KMS-11 (cell line): ENCODE measurements around the gene MACROD2.

Source experiments
- H2AFZ ChIP-seq: fragments of 200-600 bp; sonication (generic); 2 replicates; pipeline ENCODE4 v1.6.1; 2016; ENCODE audit warnings: antibody characterized with exemption, mixed run types, low read depth
- H3K27ac ChIP-seq: fragments of 200-600 bp; sonication (generic); 2 replicates; pipeline ENCODE4 v1.6.1; 2016; ENCODE audit warnings: mild to moderate bottlenecking, mixed run types
- H3K27me3 ChIP-seq: fragments of 200-600 bp; sonication (generic); 2 replicates; pipeline ENCODE4 v1.6.1; 2017; ENCODE audit warnings: mild to moderate bottlenecking, low read depth, mixed run types, moderate library complexity; ENCODE audit not compliant: insufficient read depth
- H3K36me3 ChIP-seq: fragments of 200-600 bp; sonication (generic); 2 replicates; pipeline ENCODE4 v1.6.1; 2017; ENCODE audit warnings: mild to moderate bottlenecking, mixed run types; ENCODE audit not compliant: insufficient read depth
- H3K4me1 ChIP-seq: fragments of 200-600 bp; sonication (generic); 2 replicates; pipeline ENCODE4 v1.6.1; 2016; ENCODE audit warnings: mild to moderate bottlenecking, low read depth, mixed run types; ENCODE audit not compliant: poor library complexity, severe bottlenecking
- H3K4me2 ChIP-seq: fragments of 200-600 bp; sonication (generic); 2 replicates; pipeline ENCODE4 v1.7.0; 2016; ENCODE audit warnings: mild to moderate bottlenecking, mixed run types
- H3K4me3 ChIP-seq: fragments of 200-600 bp; sonication (generic); IDR thresholded peaks from 2 replicates; pipeline ENCODE4 v1.6.1; 2017; ENCODE audit warnings: low read depth, low read length, mixed read lengths; ENCODE audit not compliant: insufficient read depth
- H3K79me2 ChIP-seq: fragments of 200-600 bp; sonication (generic); 2 replicates; pipeline ENCODE4 v1.6.1; 2016; ENCODE audit warnings: low read depth, mixed run types; ENCODE audit not compliant: insufficient read depth
- H3K9ac ChIP-seq: fragments of 200-600 bp; sonication (generic); 2 replicates; pipeline ENCODE4 v1.6.1; 2016; ENCODE audit warnings: mild to moderate bottlenecking, mixed run types
- H4K20me1 ChIP-seq: fragments of 200-600 bp; sonication (generic); 2 replicates; pipeline ENCODE4 v1.6.1; 2016; ENCODE audit warnings: mild to moderate bottlenecking, mixed run types; ENCODE audit not compliant: insufficient read depth
- CTCF ChIP-seq: fragments of 200-600 bp; sonication (generic); conservative IDR thresholded peaks from 2 replicates; pipeline ENCODE4 v1.6.1; 2017; ENCODE audit warnings: low read depth, mild to moderate bottlenecking, antibody characterized with exemption, low read length, moderate library complexity, mixed read lengths

The MACROD2 gene

GRCh38 chr20:15449061-15449460, 1453.7 kb downstream of the MACROD2 start:
- Histone ChIP-seq H3K4me3 (no peak overlapping the region), H3K4me2 (no peak overlapping the region), H3K27me3 (no peaks in the 10 kb centered on the region), H2AFZ (no peak overlapping the region), H3K79me2 (no peaks in the 10 kb centered on the region), H3K4me1 (no peaks in the 10 kb centered on the region), H3K36me3 (no peaks in the 10 kb centered on the region), H4K20me1 (no peaks in the 10 kb centered on the region), H3K27ac (no peak overlapping the region), H3K9ac (no peak overlapping the region)
- no peak for TF ChIP-seq CTCF

- Histone ChIP-seq H3K4me2 (no peak overlapping the region), H3K4me1 (no peaks in the 10 kb centered on the region), H3K27me3 (no peaks in the 10 kb centered on the region), H3K36me3 (no peaks in the 10 kb centered on the region), H3K27ac (no peak overlapping the region), H2AFZ (no peak overlapping the region), H3K9ac (no peak overlapping the region), H3K4me3 (no peak overlapping the region), H4K20me1 (no peaks in the 10 kb centered on the region), H3K79me2 (no peaks in the 10 kb centered on the region)
- no peak for TF ChIP-seq CTCF
Measured at GRCh38 chr20:15451241-15451640, 1455.9 kb downstream of the MACROD2 start.

GRCh38 chr20:15455279-15455678, 1460.0 kb downstream of the MACROD2 start:
- no peaks in the 10 kb centered on the region for H4K20me1 ChIP-seq
- H3K9ac ChIP-seq, result no peak overlapping the region

GRCh38 chr20:15461938-15462337, 1466.6 kb downstream of the MACROD2 start:
- no peaks in the 10 kb centered on the region for H3K36me3 ChIP-seq
- no peak overlapping the region for H3K9ac ChIP-seq
- H3K4me1 ChIP-seq, result no peaks in the 10 kb centered on the region
- no peak overlapping the region for H3K4me3 ChIP-seq
- H3K27ac ChIP-seq, result no peak overlapping the region
- TF ChIP-seq CTCF, result no peak
- H3K79me2 ChIP-seq, result no peaks in the 10 kb centered on the region
- H4K20me1 ChIP-seq, result no peaks in the 10 kb centered on the region
- no peak overlapping the region for H3K4me2 ChIP-seq
- H3K27me3 ChIP-seq, result no peaks in the 10 kb centered on the region
- no peak overlapping the region for H2AFZ ChIP-seq

More at GRCh38 chr20:15455279-15455678, 1460.0 kb downstream of the MACROD2 start:
- Histone ChIP-seq H3K27me3 (no peaks in the 10 kb centered on the region), H3K27ac (no peak overlapping the region), H3K4me1 (no peaks in the 10 kb centered on the region), H3K4me3 (no peak overlapping the region), H3K4me2 (no peak overlapping the region), H3K79me2 (no peaks in the 10 kb centered on the region), H3K36me3 (no peaks in the 10 kb centered on the region), H2AFZ (no peak overlapping the region)
- TF ChIP-seq CTCF, result no peak
